GM18505 (cell line): ENCODE data around the gene FREM1.

Source experiments
- ATAC-seq: cut with Tn5 transposase; IDR thresholded peaks from one replicate; pipeline ENCODE4 v1.9.1; 2021; ENCODE audit not compliant: unreplicated experiment
- POLR2A ChIP-seq: IDR thresholded peaks from 4 replicates; pipeline ENCODE4 v1.6.1; 2011; ENCODE audit warnings: borderline replicate concordance; ENCODE audit not compliant: insufficient read depth, insufficient read length; ENCODE audit errors: extremely low read depth

FREM1 gene

DNA sequence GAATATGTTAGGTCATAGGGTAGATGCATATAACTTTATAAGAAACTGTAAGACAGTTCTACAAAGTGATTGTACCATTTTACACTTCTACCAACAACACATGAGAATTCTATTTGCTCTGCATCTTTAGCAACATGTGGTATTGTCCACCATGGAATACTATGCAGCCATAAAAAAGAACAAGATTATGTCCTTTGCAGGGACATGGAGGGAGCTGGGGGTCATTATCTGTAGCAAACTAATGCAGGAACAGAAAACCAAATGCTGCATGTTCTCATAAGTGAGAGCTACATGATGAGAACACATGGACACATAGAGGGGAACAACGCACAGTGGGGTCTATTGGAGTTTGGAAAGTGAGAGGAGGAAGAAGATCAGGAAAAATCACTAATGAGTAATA lies 165.5 kb downstream of the FREM1 start:
- TF ChIP-seq POLR2A, result no peak
- no peak for ATAC-seq

DNA sequence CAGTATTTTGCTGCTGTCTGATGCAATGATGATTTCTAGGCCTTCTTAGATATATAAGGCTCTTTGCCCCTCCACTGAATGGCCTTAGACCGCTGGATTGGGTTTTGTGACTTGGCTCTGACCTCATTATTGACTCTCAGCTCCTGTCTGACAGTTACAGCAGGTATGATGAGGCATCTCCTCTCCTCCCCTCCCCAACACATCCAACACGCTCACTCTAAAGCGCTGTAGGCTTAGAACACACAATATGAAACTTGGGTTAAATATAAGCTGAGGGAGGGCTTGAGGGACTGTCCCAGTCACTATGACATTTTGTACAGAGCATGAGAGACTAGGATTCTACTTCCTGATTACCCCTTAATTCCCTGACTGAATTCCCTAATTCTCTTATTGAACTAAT lies 168.9 kb downstream of the FREM1 start:
- ATAC-seq, result no peak
- TF ChIP-seq POLR2A, result no peak

DNA sequence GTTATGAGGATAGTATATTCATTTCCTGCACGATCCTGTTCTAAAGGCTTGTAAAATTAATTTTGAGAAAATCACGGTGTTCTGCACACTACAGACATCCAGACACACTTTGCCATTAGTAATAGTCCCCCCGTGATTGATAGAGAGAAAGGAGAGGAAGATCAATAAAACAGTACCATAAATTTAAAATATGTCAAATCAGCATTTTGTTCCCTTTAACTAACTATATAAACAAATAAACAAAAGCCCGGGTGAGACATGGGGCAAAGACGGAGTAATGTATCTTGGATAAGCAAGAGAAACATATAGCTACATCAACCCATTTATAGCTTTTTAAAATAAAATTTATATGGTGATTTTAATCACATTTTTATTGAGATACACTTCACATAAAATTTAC lies 177.1 kb downstream of the FREM1 start:
- no peak for TF ChIP-seq POLR2A
- no peak for ATAC-seq

DNA sequence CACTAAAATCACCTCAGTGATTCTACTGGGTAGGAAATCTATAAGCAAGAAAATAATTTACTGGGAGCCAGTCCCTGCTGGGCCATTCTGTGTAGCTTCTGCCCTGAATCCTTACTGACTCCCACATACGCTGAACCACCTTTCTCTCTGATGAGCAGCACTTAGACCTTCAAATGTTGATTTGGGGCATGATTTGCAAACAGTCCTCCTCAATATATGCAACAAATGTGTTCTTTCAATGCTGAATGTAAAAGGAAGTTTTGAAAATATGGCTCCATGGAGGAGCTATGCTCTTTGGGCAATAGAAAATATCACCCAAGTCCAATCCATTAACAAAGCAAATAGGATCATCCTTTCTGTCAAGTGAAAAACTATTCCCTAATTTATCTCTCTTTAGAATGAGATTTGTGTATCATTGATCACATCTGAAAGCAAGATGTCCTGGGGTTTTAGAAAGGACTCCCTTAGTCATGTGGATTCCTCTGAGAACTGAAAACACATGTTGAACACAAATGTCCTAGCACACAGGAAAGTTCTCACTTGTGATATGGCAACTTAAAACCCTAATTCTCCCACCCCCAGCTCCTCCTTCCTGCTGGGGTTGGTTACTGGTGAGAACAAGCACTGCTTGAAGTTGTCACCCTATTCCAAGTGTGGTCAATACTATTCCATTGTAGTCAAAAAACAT lies 178.8 kb downstream of the FREM1 start:
- ATAC-seq, result no peak
- TF ChIP-seq POLR2A, result no peak

DNA sequence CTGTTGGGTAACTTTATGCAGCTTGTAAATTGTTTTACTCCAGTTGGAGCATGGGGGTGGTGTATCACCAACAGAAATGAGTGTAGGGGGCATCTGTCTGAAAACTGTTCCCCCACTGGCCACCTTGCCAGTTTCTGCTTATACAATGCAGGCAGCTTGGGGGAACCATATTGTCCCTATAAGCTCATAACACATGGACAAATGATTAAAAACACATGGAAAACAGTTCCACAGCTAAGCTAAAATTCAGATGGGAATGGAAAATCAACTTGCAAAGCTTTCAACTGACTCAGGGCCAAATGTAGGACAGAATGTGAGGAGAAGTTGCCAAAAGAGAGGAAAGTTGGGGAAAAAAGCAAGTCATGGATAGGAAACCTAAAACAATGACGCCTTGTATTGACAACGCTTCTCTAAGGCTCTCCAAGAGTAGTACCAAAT lies 179.7 kb downstream of the FREM1 start:
- no peak for ATAC-seq
- no peak for TF ChIP-seq POLR2A

DNA sequence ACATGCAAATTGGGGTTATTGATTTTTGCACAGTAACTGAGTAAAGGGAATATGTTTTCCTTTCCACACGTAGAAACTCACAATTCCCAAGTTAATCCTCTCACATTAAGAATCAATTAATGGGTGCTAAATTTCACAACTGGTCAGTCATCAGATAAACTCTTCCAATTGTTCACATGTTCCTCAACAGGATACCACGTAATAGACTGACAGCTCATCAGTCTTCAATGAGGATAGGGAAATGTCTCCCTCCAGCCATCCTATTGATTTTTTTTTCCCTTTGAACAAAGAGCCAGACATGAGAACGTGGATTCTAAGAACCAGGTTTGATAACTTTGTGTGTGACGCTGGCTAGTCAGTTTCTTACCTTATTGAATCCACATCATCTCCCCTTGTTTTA lies 186.9 kb downstream of the FREM1 start:
- no peak for ATAC-seq
- TF ChIP-seq POLR2A, result no peak

DNA sequence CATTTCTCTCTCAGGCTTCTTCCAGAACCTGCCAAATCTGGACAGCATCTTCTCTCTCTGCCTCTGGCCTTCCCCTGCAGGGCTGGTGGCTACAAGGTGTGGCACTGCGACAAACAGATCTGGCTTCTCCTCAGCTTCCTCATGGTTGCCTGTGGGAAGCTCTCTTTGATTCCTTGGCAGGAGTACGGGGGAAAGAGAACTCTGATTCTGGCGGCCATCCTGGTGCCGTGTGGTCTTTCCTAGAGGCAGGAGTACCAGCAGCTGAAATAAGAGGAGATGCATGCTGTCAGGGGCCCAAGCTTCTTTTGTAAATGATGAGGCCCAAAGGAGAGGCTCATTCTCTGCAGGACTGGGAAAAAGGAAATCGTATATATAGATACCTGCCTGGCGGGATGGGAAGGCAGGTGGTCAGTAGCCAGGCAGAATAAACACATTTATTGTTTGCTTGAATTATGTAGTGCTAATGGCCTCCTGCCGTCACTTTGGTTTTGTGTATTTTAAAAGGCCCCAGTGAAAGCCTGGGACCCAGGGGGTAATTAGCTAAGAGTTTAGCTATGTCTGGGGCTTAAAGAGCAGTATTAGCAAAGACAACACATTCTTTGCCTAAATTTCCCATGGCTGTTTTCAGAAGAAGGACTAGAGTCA lies 187.7 kb downstream of the FREM1 start, which contains the start of gene CER1:
TSS of gene CER1 (minus strand) at position 343 of the 645 bp plus-strand sequence. CDS start at position 282, 61 bp downstream.
- TF ChIP-seq POLR2A, result no peak
- no peak for ATAC-seq

DNA sequence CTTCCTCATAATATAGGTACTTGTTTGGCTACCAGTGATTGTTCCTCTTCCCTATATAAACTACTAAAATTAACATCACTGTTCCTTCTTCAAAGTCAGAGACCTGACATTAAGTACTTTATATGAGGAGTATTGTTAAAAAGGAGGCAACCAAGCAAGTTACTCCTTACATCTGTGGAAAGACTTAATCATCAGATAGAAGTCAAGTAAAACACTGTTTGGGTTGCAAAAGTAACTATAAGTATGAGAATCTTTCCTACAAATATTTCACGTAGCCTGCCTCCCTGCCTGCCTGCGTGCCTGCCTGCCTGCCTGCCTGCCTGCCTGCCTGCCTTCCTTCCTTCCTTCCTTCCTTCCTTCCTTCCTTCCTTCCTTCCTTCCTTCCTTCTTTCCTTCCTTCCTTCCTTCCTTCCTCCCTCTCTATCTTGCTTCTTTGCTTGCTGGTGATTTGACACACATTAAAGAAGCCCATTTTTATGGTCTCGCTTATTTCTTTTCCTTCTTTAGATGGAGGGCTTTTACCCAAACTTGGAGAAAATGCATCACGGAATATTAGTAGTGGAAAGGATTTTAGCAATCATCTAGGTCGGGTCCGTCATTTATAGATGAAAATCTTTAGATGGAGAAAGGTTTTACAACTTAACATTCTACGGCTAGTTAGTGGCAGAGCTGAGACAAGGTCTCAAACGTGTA lies 190.9 kb downstream of the FREM1 start:
- TF ChIP-seq POLR2A, result no peak
- ATAC-seq, result no peak

DNA sequence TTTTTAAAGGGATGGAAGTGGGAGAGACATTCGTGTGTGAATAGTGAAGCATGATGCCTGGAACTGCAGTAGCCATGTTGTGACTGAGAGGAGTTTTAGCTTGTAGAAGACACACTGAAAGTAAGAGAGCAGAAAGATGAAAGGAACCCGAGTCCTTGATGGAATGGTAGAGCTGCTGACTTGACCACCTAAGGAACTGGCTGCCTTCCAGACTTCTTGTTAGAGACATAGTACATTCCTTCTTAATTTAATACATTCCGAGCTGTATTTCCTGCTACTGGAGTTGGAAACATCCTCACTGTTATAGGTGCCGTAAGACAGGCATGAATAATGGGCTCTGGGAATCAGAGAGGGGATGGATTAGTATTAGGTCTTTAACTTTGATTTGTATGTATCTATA lies 195.1 kb downstream of the FREM1 start:
- ATAC-seq, result no peak
- no peak for TF ChIP-seq POLR2A

DNA sequence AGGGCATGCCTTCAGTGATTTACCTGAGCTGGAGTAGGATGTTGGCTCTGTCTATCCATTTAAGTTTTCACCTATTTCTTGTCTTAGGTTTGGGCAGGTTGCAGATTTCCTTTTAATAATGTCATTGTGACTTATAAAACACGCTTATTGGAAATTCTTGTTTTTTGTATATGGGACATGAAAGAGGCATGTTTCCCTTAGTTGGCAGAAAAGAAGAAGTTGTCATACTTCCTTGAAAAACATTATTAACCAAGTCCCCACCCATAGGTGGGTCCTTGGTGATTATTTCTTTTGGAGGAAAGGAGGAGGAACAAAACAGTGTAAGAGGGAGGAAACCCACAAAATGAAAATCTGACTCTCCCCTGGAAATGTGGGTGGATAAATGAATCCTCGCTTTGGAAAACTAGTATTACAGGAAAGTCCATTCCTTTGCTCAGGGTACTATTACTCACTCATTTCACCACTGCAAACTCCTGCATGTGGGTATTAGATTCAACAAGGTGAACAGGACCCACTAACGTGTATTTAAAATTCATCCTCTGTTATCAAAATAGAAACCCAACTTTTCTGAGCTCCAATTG lies 197.0 kb downstream of the FREM1 start:
- TF ChIP-seq POLR2A, result no peak
- ATAC-seq, result no peak

DNA sequence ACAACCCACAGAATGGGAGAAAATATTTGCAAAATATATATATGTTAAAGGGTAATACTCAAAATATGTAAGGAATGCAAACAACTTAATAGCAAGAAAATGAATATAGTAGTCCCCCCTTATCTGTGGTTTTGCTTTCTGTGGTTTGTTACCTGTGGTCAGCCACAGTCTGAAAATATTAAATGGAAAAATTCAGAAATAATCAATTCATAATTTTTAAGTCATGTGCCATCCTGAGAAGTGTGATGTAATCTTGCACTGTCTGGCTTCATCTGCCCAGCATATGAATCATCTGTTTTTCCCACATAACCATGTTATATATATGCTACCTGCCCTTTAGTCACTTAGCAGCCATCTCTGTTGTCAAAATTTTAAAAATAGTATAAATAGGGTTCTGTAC lies 199.4 kb downstream of the FREM1 start:
- TF ChIP-seq POLR2A, result no peak
- no peak for ATAC-seq

DNA sequence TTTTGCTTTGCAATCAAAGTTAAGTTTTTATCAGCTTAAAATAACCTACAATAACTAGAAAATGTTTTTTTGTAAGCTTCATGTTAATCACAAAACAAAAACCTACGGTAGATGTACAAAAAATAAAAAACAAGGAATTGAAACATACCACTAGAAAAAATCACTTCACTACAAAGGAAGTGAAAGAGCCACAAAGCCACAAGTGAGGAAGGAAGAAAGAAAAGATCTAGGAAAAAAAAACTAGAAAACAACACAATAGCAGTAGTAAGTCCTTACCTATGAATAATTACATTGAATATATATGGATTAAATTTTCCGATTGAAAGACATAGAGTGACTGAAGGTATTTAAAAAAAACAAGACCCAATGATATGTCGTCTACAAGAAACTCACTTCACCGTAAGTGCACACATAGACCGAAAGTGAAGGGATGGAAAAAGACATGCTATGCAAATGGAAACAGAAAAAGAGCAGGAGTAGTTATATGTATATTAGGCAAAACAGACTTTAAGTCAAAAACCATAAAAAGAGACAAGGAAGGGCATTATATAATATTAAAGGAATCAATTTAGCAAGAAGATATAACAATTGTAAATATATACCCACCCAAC lies 203.6 kb downstream of the FREM1 start:
- TF ChIP-seq POLR2A, result no peak
- ATAC-seq, result peak; percentile 61

DNA sequence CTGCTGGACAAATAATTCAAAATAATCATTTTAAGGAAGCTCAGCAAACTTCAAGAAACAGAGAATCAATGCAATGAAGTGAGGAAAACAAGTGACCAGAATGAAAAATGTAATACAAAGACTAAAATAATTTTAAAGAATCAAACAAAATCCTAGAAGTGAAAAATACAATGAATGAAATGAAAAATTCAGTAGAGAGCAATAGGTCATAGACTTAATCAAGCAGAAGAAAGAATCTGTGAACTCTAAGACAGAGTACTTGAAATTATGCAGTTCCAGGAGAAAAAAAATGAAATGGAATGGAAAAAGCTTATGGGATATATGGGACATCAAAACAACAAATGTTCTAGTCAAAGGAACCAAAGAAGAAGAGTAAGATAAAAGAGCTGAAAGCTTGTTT lies 205.1 kb downstream of the FREM1 start:
- no peak for ATAC-seq
- no peak for TF ChIP-seq POLR2A
